NAMALWA (cell line): ENCODE data around the gene RAB27B.
"Not testable (repeated sequence)": the region's sequence is repeated elsewhere in the genome, so short reads cannot be mapped to it uniquely, and the experiment has no call there.

Experiments
- DNase-seq: peaks from one replicate; pipeline ENCODE4 v3.0.0-alpha.2; 2015; ENCODE audit warnings: low spot score

The RAB27B gene

GRCh38 chr18:54815086-54815485 lies 13.2 kb upstream of the RAB27B start:
- DNase-seq: no peak

- not testable (repeated sequence) for DNase-seq
Observed at GRCh38 chr18:54820785-54821275, 7.4 kb upstream of the RAB27B start.

GRCh38 chr18:54822872-54823845 lies 5.1 kb upstream of the RAB27B start:
- DNase-seq: no peak

- DNase-seq: no peak
Observed at GRCh38 chr18:54824761-54825160, 3.5 kb upstream of the RAB27B start.

GRCh38 chr18:54825601-54826344 lies 2.5 kb upstream of the RAB27B start:
- no peak for DNase-seq

GRCh38 chr18:54828986-54829385 lies 709 bp downstream of the RAB27B start:
- no peak for DNase-seq

- no peak for DNase-seq
Observed at GRCh38 chr18:54829856-54830255, 1.6 kb downstream of the RAB27B start.

- no peak for DNase-seq
Observed at GRCh38 chr18:54830260-54830659, 2.0 kb downstream of the RAB27B start.

GRCh38 chr18:54830866-54831265 lies 2.6 kb downstream of the RAB27B start:
- no peak for DNase-seq

- no peak for DNase-seq
Observed at GRCh38 chr18:54835944-54836343, 7.7 kb downstream of the RAB27B start.

- no peak for DNase-seq
Observed at GRCh38 chr18:54843314-54843713, 15.0 kb downstream of the RAB27B start.

GRCh38 chr18:54845787-54846186 lies 17.5 kb downstream of the RAB27B start:
- DNase-seq: no peak

- DNase-seq: no peak
Observed at GRCh38 chr18:54848121-54848520, 19.8 kb downstream of the RAB27B start.

GRCh38 chr18:54849683-54850082 lies 21.4 kb downstream of the RAB27B start:
- DNase-seq: no peak

GRCh38 chr18:54850598-54850997 lies 22.3 kb downstream of the RAB27B start:
- DNase-seq: no peak

- DNase-seq: no peak
Observed at GRCh38 chr18:54852780-54853675, 24.8 kb downstream of the RAB27B start.

- DNase-seq: not testable (repeated sequence)
Observed at GRCh38 chr18:54855050-54855449, 26.8 kb downstream of the RAB27B start.

- no peak for DNase-seq
Observed at GRCh38 chr18:54856105-54856646, 27.9 kb downstream of the RAB27B start.

GRCh38 chr18:54857499-54857898 lies 29.2 kb downstream of the RAB27B start:
- DNase-seq: no peak

GRCh38 chr18:54859667-54860421 lies 31.6 kb downstream of the RAB27B start:
- no peak for DNase-seq

- DNase-seq: no peak
Observed at GRCh38 chr18:54860941-54861340, 32.7 kb downstream of the RAB27B start.
